ENCODE data around the gene CHST9.
A peak's percentile ranks its signal among the peaks of the same experiment; 100 is the strongest.
"Not testable (repeated sequence)": the region's sequence is repeated elsewhere in the genome, so short reads cannot be mapped to it uniquely, and the experiment has no call there.

Gene CHST9

DNA sequence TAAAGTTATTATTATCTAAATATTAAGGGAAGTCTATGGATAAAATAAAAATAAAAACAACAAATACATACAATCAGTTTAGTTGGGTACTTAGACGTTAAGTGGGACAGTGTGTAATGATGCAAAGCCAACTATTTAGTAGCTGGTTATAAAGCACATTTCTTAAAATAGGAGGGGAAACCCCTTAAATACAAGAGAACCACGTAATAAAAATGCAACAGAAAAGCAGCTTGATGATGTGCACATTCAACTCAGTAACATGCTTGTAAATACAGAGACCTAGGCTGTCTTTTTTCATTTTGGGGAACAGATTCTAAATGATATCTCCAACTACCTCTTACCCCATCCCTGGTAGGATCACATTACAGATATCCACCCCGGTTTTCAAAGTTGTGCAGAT lies 185.3 kb downstream of the CHST9 start:
- DNase-seq = no peak

GRCh38 chr18:26993568-26993967 lies 191.5 kb downstream of the CHST9 start:
- DNase-seq = no peak

- no peak for DNase-seq
Measured at GRCh38 chr18:26992926-26993325, 192.2 kb downstream of the CHST9 start.

DNA sequence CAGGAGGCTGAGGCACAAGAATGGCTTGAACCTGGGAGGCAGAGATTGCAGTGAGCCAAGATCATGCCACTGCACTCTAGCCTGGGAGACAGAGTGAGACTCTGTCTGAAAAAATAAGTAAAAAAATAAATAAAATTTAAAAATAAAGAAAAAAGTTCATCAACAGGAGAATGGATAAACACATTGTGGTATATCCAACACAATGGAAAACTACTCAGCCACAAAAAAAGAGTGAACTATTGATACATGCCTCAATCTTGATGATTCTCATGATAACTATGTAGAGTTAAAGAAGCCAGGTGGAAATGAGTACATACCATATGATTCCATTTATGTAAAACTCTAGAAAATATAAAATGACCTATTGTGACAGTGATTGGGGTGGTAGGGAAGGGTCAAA lies 195.3 kb downstream of the CHST9 start:
- DNase-seq = no peak

DNA sequence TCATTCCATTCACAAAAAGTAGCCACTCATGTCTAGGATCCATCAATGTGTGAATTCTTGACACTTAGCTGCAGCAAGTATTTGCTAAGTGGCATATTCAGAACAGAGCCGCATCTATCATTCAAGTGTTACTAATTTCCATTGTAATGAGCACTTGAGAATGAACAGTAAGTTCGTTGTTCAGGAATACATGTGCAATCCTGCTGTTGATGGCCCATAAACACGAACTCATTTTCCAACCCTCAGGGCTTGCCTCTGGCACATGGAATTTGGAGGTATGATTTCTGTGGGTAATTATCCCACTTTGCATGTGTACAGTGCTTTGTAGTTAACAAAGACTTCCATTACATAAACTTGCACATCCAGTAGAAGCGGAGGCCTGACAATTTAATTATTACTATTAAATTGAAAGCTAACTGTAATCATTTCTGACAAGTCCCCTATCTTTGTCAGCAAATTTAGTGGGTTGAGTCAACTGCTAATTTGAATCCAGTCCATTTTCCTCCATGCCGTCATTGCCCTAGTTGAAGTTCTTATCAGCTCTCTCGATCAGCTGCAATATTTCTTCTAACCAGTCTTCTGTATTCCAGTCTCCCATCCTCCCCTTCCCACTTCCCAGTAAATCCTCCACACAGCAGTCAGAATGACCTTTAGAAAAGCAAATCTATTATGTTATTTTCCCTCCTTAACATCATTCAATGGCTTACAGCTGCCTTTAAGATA lies 203.6 kb downstream of the CHST9 start:
- no peak for DNase-seq

DNA sequence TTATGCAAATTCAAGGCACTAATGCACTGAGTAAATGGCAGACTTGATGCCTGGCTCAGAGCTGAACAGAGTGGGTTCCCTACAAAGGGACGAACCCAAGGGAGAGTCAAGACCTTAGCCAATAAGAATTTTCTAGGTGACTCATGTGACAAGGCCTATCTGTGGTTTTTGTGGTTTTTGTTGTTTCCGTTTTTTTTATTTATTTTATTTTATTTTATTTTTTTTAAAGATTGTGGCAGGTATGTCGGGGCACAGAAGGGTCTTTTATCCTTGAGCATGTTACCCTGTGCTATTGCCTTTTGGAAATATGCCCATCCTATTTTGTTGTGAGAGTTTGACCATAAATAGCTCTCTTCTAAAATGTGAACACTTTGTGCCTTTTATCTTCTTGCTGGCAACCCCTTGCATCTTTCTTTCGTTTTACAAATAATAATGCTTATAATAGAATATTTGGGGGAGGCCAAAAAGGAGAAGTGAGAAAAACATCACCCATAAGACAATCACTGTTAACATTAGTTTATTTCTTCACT lies 206.2 kb downstream of the CHST9 start:
- DNase-seq = no peak

DNA sequence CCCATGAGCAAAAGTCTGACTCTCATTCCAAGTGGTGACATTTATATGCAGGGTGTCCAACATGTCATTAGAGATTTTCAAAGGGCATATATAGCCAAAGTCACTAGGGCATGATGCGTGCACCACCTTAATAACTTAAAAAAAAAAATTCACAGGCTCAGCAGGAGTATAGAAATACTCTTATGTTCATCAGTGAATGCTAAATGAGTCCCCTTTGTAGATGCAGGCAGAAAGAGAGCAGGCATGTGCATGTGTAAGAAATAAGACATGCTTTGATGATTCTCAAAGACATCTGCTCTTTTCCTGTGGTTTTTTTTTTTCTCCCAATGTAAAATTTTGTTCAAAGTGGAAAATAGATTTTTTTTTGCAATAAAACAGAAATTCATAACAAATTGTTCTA lies 207.3 kb downstream of the CHST9 start:
- no peak for DNase-seq

- no peak for DNase-seq
Measured at GRCh38 chr18:26976206-26976605, 208.9 kb downstream of the CHST9 start.

GRCh38 chr18:26972549-26972948 lies 212.6 kb downstream of the CHST9 start:
- not testable (repeated sequence) for DNase-seq

GRCh38 chr18:26971409-26971808 lies 213.7 kb downstream of the CHST9 start:
- DNase-seq = no peak

- no peak for DNase-seq
Measured at GRCh38 chr18:26970637-26971036, 214.5 kb downstream of the CHST9 start.

GRCh38 chr18:26965206-26965605 lies 219.9 kb downstream of the CHST9 start:
- DNase-seq = no peak

DNA sequence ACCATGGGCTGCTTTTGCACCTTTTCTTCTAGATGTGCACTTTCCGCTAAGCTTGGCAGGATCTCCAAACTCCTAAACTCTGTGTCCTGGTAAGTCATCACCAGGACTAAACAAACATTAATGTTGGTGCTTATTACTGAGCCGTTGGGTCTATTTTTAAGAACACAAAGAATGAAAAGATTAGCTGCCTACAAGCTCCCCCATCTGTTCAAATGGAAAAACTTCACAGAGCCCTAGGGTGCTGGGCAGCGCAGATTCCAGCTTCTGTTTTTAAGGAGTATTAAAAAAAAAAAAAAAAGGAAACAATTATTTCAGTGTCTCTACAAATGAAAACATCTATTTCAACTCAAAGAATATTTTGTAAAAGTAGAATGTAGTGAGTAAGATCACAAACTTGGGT lies 221.8 kb downstream of the CHST9 start:
- DNase-seq = peak in 1 of 4 experiments; percentile 9

DNA sequence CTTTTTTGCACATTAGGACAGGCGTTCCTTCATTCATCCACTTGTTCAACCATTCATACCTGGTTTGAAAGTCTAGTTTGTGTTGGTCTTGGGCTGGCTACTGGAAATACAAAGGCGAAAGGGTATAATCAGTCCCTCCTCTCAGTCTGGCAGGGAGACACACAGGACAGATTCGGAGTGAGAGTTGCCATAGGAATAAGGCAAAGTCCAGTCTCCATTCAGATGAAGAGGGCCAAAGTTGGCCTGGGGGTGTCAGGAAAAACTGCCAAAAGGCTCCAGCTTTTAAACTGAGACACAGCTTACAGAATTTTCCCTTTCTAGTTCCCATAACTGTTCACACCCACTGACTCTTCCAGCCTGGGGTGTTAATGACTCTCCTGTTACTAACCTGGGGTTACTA lies 223.3 kb downstream of the CHST9 start:
- DNase-seq = no peak

- DNase-seq = no peak
Measured at GRCh38 chr18:26960911-26961310, 224.2 kb downstream of the CHST9 start.

DNA sequence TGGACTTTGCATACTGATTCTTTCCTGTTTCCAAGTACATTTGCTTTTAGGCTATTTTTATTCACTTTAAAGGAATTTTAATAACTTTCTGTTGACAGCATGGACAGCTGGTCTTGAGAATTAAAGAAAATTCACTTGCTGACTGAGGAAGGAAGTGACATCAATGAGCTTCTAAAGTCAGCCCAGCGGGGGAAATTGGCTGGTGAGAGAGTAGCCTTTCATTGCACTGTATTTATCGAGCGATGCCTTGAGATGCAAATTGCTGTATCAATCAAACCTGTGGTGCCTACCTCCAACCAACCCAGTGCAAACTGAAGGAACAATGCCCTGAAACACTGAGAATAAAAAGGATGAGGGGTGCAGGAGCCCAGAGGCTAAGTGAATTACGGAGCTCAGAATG lies 228.2 kb downstream of the CHST9 start:
- peak in 1 of 4 experiments; percentile 5 for DNase-seq

DNA sequence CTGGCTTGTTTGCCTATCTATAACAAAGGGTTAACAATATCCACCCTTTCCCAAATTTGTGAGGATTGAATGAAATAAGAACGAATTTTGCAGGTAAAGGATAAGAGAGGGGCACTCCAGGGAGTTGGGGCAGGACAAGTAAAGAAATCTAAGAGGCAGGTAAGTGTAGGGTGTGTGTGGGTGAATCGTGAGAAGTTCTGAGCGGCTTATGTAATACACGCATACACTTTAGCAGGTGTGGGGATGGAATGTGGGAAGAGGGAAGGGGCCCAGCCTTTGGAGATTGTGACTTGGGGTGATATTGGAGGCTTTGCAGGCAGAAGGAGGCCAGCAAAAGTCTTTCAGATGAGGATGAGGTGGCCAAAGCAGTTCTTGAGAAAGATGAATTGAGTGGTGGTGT lies 236.4 kb downstream of the CHST9 start:
- no peak for DNase-seq

DNA sequence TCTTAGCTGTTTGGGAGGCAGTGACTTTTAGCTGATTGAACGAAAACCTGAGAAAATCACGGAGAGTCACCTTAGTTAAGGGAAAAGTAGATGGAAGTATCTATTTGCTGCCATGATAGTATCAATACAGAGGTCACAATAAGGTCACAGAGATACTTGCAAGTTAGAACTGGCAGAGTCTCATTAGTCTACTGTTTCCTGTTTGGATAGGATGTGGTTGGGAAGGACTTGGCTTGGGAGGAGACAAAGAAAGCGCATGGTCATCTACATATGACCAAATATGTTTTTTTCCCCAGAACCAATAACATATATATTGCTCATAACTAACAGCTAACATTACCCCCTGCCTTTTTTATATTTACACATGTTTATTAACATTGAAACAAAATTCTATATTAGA lies 241.2 kb downstream of the CHST9 start:
- no peak for DNase-seq

DNA sequence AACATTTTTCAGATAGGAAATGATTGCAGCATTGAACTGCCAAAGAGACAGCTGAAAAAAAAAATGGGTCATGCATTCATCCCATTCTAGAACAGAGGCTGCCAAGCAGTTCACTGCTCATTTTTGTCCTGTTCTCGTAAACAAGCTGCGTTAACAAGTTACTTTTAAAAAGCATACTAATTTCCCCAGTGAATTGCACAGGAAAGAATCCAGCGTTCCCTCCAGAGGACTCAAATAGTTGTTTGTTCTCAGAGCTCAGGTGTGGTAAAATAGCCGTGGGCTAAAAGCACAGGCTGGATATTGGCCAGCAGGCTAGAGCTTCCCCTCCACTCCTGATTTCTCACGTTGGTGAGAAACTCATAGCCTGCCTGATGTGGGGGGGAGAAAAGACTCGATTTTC lies 243.5 kb downstream of the CHST9 start:
- DNase-seq = no peak

- no peak for DNase-seq
Measured at GRCh38 chr18:26940744-26941398, 244.2 kb downstream of the CHST9 start.

DNA sequence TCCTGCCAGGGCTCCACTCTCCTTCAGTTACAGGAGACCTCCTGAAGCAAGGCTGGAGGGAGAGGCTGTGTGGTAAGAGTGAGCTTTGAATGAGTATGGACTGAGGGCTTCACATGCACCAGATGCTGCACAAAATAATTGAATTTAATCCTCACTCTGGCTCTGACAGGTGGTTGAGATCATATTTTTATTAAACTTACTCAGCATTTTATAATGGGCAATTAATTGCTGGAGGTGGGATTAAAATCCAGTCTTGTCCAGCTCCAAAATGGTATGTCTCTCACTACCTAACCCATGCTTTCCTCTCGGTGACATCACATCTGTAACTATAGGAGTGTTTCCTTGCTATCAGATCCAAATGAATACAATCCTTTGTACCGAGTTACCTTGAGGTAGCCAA lies 253.4 kb downstream of the CHST9 start:
- DNase-seq = no peak

DNA sequence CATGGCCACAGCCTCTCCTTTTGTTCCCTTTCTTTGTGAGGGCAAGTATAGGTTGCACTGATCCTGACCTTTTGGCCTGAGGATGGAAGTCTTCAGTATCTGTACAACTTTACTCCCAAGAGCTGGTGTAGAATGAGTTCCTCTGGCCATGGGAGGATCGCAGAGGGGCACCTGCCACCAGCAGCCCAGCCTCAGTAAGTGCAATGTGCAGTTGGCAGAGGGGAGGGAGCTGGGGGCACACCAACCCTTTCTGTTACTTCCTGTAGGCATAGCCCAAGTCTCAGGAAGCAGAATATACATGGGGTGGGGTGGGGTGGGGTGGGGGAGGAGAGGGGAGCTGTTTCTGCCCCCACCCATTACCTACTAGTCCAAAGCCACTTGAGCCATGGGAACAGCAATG lies 254.5 kb downstream of the CHST9 start:
- DNase-seq = no peak

- no peak for DNase-seq
Measured at GRCh38 chr18:26928670-26929313, 256.3 kb downstream of the CHST9 start.

GRCh38 chr18:26927822-26928221 lies 257.3 kb downstream of the CHST9 start:
- not testable (repeated sequence) for DNase-seq

Measured in suppressor macrophage (primary cell).